Measurements from ENCODE around the gene TUNAR. TPM values are rescaled to one million over a fixed set of nuclear protein-coding genes. Genes with fewer than 3 reads are reported as not detected.

TUNAR gene
- total RNA-seq, 2 donors from 2014 or later = 26.2 to 30.0 TPM

- DNase-seq = peak; percentile 64
- TF ChIP-seq CTCF (conservative IDR thresholded peaks at IDR 0.05) = no peak
- peaks cover 10% of the 10 kb centered on the region for H3K9me3 Mint-ChIP-seq
- peaks cover 4% of the 10 kb centered on the region for H3K27me3 Mint-ChIP-seq (ENCODE audit: insufficient read depth)
- H3K4me1 Mint-ChIP-seq = peaks cover 12% of the 10 kb centered on the region
- no peak overlapping the region for H3K27ac Mint-ChIP-seq
- Histone ChIP-seq H3K9me3 (ENCODE audit: control insufficient read depth, low read length) (peaks cover 8% of the 10 kb centered on the region), H3K4me3 (ENCODE audit: low read length) (no peak overlapping the region), H3K36me3 (ENCODE audit: control insufficient read depth, insufficient read depth, low read length) (no peaks in the 10 kb centered on the region), H3K27me3 (ENCODE audit: control insufficient read depth, insufficient read depth, low read length, poor library complexity, severe bottlenecking) (no peaks in the 10 kb centered on the region), H3K4me1 (ENCODE audit: control insufficient read depth, insufficient read depth, low read length) (no peaks in the 10 kb centered on the region), H3K27ac (ENCODE audit: low read depth, low read length) (no peak overlapping the region), H3K9ac (ENCODE audit: extremely low read depth, low read length, poor library complexity, severe bottlenecking) (no peak overlapping the region)
- WGBS, 2 experiments (ENCODE audit: insufficient coverage in 1 of 2, insufficient read length in 1 of 2) = 54 to 70% methylated on average over 4 to 8 of the region's 8 CpGs
- no peaks in the 10 kb centered on the region for H3K36me3 Mint-ChIP-seq (ENCODE audit: low read depth)
- no peak overlapping the region for H3K4me3 Mint-ChIP-seq
Observed at GRCh38 chr14:95832012-95832411, 44.6 kb upstream of the TUNAR start.

GRCh38 chr14:95833429-95833828, 43.2 kb upstream of the TUNAR start:
- 78% methylated on average over 3 of the region's 3 CpGs; no CpG with 5 or more reads in 1 of the 2 experiments for WGBS, 2 experiments (ENCODE audit: insufficient coverage in 1 of 2, insufficient read length in 1 of 2)
- Mint-ChIP-seq H3K4me3 (no peak overlapping the region), H3K4me1 (peaks cover 12% of the 10 kb centered on the region), H3K27ac (no peak overlapping the region), H3K36me3 (ENCODE audit: low read depth) (no peaks in the 10 kb centered on the region), H3K27me3 (ENCODE audit: insufficient read depth) (peaks cover 7% of the 10 kb centered on the region), H3K9me3 (peaks cover 10% of the 10 kb centered on the region)
- Histone ChIP-seq H3K4me3 (ENCODE audit: low read length) (no peak overlapping the region), H3K4me1 (ENCODE audit: control insufficient read depth, insufficient read depth, low read length) (no peaks in the 10 kb centered on the region), H3K9ac (ENCODE audit: extremely low read depth, low read length, poor library complexity, severe bottlenecking) (no peak overlapping the region), H3K9me3 (ENCODE audit: control insufficient read depth, low read length) (peaks cover 8% of the 10 kb centered on the region), H3K27ac (ENCODE audit: low read depth, low read length) (no peak overlapping the region), H3K36me3 (ENCODE audit: control insufficient read depth, insufficient read depth, low read length) (no peaks in the 10 kb centered on the region), H3K27me3 (ENCODE audit: control insufficient read depth, insufficient read depth, low read length, poor library complexity, severe bottlenecking) (no peaks in the 10 kb centered on the region)
- DNase-seq = no peak
- TF ChIP-seq CTCF (conservative IDR thresholded peaks at IDR 0.05) = no peak

GRCh38 chr14:95834496-95834895, 42.1 kb upstream of the TUNAR start:
- H3K36me3 ChIP-seq (ENCODE audit: control insufficient read depth, insufficient read depth, low read length) = no peaks in the 10 kb centered on the region
- Mint-ChIP-seq H3K4me3 (no peak overlapping the region), H3K4me1 (peaks cover 12% of the 10 kb centered on the region), H3K9me3 (peaks cover 10% of the 10 kb centered on the region), H3K36me3 (ENCODE audit: low read depth) (no peaks in the 10 kb centered on the region), H3K27ac (no peak overlapping the region), H3K27me3 (ENCODE audit: insufficient read depth) (peaks cover 9% of the 10 kb centered on the region)
- WGBS, 2 experiments (ENCODE audit: insufficient coverage in 1 of 2, insufficient read length in 1 of 2) = 73 to 90% methylated on average over 2 of the region's 2 CpGs
- no peaks in the 10 kb centered on the region for H3K27me3 ChIP-seq (ENCODE audit: control insufficient read depth, insufficient read depth, low read length, poor library complexity, severe bottlenecking)
- no peaks in the 10 kb centered on the region for H3K4me1 ChIP-seq (ENCODE audit: control insufficient read depth, insufficient read depth, low read length)
- no peak for TF ChIP-seq CTCF (conservative IDR thresholded peaks at IDR 0.05)
- DNase-seq = no peak
- H3K9me3 ChIP-seq (ENCODE audit: control insufficient read depth, low read length) = peaks cover 8% of the 10 kb centered on the region
- H3K4me3 ChIP-seq (ENCODE audit: low read length) = no peak overlapping the region
- H3K27ac ChIP-seq (ENCODE audit: low read depth, low read length) = peak overlapping the region; percentile 41
- H3K9ac ChIP-seq (ENCODE audit: extremely low read depth, low read length, poor library complexity, severe bottlenecking) = no peak overlapping the region

Data from endodermal cell (in vitro differentiated cells).